ENCODE data around the gene TEX51.

Gene TEX51

DNA sequence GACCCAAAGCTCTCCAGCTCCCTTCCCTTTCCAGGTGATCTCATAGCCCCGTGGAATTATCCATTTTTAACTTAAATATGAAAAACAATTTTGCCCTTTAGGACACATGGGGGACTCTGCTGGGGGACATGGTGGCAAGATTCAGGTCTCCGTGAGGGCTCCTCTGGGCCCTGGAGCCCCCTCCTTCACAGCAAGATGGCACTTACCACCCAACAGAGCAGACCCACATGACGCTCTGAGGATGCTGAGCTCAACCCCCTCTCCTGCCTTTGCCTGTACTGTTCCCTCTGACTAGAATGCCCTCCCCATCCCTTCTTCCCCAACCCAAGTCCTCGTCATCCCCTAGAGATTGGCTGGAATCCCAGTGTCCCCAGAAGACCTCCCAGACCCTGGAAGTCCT lies 17.2 kb downstream of the TEX51 start:
- DNase-seq, result no peak

GRCh38 chr2:126916744-126917143 lies 18.1 kb downstream of the TEX51 start:
- DNase-seq, result no peak

DNA sequence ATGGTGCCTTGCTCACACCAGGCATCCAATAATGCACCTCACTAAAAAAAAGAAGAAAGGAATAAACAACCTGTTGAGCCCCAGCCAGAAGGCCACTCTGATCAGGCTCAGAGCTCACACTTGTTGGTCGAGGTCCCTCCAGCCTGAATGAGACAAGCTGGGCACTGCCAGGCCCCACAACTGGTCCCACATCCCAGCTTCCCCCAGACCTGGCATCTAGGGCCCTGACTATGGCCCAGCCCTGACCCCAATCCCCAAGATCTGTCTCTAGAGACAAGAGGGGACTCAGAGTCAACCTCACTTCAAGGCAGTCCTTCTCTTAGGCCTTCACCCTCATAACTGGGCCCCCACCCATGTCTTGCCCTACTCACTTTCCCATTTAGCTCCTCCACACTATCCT lies 22.4 kb downstream of the TEX51 start:
- DNase-seq, result no peak

- DNase-seq, result no peak
Measured at GRCh38 chr2:126930970-126931590, 32.4 kb downstream of the TEX51 start.

DNA sequence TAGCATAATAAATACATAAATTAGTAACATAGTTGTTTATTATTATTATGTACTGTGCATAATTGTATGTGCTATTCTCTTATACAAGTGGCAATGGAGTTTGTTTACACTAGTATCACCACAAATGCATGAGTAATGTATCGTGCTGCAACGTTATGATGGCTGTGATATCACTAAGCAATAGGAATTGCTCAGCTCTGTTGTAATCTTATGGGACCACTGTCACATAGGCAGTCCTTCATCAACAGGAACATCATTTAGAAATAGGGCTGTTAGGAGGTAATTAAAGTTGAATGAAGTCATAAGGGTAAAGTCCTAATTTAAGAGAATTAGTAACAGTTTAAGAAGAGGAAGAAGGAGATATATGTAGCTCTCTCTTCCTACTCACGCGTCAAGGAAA lies 33.8 kb downstream of the TEX51 start:
- DNase-seq, result no peak

DNA sequence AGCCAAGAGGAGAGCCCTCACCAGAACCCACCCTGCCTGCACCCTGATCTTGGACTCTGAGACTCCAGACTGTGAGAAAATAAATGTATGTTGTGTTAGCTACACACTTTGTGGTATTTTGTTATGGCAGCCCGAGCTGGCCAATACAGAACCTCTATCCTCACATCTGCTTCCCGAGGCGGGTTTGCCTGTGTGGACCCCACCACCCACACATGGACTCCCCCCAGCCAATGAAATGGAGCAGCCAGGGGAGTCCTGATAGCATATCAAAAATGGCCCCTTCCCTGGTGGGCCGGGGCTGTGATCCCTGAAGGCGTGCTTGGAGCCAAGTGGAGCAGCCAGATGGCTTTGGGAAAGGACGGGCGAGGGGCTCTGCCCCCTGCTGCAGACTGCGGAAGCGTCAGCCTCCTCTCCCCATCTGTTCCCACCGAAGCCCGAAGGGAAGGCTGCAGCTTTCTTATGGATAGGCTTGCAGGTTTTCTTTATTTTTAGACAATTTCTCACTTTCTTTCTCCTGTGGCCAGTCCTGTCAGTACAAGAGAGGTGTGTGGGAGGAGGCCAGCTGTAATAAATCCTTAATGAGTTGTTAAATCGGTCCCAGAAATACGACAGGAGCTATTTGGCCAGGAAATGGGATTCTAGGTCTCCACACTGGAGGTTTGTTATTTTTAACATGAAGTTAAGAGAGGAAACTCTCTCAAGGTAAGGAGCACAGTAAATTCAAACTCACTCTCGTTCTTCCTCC lies 34.4 kb downstream of the TEX51 start:
- DNase-seq, result no peak

DNA sequence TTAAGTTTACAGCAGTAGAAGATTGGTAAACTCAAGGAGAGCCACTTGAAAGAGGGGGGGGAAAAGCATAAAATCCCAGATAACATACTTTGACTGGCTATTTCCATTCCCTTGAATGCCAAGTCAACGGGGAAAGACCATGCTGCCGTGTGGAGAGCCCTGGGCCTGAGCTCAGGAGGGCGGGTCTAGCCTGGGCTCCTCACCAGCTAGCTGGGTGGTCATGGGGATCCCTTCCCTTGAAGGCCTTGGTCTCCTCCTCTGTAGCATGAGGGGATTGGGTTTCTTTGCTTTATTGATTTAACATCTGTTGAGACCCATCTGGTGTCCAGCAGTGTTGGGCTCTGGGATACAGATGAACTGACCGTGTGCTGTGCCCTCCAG lies 35.0 kb downstream of the TEX51 start:
- no peak for DNase-seq

GRCh38 chr2:126934809-126935208 lies 36.1 kb downstream of the TEX51 start:
- no peak for DNase-seq

DNA sequence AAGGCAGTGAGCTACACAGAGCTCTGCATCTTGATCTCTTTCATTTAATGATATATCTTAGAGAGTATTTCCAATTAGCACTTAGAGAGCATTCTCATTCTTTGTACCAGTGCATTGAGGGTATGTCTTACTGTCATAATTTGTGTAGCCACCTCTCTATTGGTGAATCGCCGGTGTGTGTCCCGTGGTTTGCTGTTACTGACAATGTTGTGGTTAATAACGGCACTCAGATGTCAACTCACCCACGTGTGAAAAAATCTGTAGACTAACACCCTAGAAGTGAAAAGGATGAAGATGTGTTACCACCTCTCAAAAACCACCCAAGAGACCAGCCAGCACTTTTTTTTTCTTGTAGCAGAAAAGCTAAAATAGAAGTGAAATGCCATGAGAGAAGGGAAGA lies 37.1 kb downstream of the TEX51 start:
- no peak for DNase-seq

- DNase-seq, result no peak
Measured at GRCh38 chr2:126936219-126936723, 37.6 kb downstream of the TEX51 start.

- no peak for DNase-seq
Measured at GRCh38 chr2:126940331-126940730, 41.6 kb downstream of the TEX51 start.

DNA sequence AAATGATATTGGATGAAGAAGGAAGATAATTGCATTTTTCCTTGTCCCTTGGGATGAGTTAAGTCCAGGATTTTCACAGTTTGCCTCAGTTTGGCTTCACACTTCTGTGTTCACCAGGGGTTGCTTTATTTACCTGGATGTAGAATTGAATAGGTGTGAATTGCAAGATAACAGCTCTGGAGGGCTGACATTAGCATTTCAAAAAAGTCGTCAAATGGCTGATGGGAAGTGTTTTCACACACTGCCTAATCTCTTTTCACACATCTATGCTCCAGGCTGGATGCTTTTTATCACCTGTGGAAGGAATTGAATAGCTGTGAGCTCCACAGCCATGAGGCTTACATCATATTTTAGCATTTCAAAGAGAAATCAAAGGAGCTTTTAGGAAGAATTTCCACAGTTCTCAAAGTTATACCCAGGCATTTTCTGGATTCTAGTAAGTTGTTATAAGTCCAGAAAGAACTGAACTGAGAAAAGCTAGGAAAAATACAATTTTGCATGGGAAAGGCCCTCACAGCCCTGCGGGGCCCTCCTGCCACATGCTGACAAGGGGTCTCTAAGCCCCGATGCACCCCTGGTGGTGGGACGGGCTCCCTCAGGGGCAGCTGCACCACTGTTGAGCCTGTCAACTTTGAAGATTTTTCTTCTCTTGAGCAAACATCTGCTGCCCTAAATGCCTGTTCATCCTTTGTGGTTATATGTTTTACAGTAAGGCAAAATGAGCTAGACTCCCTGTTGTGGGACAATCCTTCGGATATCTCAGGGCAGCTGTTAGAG lies 43.9 kb downstream of the TEX51 start:
- DNase-seq, result no peak

- DNase-seq, result no peak
Measured at GRCh38 chr2:126943612-126944348, 45.1 kb downstream of the TEX51 start.

DNA sequence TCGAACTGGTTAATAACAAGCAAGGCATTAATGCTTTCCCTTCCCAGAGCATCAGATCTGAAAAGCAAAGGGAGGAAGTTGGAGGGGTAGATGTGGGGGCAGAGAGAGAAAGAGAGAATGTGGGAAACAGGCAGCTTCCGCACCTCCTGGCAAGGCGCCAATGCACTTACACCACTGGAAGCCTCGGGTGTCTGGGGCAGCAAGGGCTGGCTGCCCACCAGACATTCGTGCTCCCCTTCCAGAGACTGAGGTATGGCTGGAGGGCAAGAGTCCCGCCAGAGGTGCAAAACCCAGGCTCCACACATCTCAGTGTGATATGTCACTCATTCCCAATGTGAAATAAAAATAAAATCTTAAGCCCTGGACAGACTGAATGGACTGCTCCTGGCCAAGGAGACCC lies 46.4 kb downstream of the TEX51 start:
- DNase-seq, result no peak

DNA sequence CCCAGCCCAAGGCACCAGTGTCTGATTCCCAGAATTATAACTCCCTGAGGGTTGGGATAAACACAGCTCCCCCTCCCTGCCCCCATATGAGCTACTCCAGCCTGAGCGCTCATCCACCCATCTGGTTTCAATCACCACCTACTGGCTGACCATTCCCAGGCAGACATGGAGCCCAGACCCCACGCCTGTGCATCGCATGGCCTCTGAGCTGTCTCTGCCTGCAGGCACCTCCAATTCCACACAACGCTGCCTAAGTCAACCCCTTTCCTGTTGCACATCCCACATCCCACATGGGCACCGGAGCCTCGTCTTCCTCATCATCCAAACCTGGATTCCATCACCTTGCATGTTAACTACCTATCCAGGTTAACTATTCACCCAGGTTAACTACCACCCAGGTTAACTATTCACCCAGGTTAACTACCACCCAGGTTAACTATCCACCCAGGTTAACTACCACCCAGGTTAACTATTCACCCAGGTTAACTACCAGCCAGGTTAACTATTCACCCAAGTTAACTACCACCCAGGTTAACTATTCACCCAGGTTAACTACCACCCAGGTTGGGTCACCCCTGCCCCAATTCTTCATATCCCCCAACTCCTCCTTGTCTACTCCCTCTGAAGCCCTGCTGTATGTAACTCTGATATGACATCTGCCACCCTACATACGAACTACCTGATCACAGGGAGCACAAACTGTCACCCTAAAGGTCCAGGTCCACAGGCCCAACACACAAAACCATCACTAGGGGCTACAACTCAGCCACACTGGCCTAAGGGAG lies 47.8 kb downstream of the TEX51 start:
- no peak for DNase-seq

DNA sequence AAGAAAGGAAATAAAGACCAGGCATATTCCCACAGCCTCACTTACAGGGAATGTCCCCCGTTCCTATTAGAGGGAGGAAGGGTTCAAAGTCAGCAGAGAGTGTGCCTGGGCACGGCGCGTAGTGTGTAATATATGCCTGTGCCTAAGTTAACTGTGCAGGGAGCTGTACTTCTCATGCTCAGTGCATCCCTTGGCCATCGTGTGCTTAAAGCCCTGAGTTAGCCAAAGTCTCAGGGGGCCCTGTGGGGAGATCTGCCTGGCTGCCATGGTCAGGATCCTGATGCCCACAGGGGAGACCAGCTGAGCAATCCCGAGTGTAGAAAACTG lies 48.4 kb downstream of the TEX51 start:
- DNase-seq, result no peak

GRCh38 chr2:126949775-126950174 lies 51.1 kb downstream of the TEX51 start:
- no peak for DNase-seq

- DNase-seq, result no peak
Measured at GRCh38 chr2:126950504-126950903, 51.8 kb downstream of the TEX51 start.
